Aorta (tissue), 5 donors: ENCODE data around the gene ANK3. TPM values are rescaled to one million over a fixed set of nuclear protein-coding genes. Genes with fewer than 3 reads are reported as not detected.

Experiments
- ATAC-seq: fragments of 200-7000 bp; cut with Tn5 transposase; one replicate; pipeline ENCODE4 v1.9.1; 2022; ENCODE audit warnings: moderate library complexity; ENCODE audit not compliant: low FRiP score
- DNase-seq, 2 donors: peaks; one replicate each; pipeline ENCODE4 v3.0.0-alpha.2; 2020
- H3K27ac ChIP-seq, 2 donors: one replicate each; pipeline ENCODE4 v1.5.1; 2013; ENCODE audit warnings: low read length in 2 of 2, mild to moderate bottlenecking in 2 of 2, moderate library complexity in 2 of 2, control low read depth in 1 of 2, inconsistent platforms in 1 of 2, low read depth in 1 of 2
- H3K27me3 ChIP-seq, 2 donors: one replicate each; pipeline ENCODE4 v1.6.1; 2013; ENCODE audit warnings: control low read depth in 1 of 2, low read length in 1 of 2, mild to moderate bottlenecking in 1 of 2, moderate library complexity in 1 of 2; ENCODE audit not compliant: insufficient read depth in 2 of 2, control insufficient read depth in 1 of 2
- H3K36me3 ChIP-seq, 2 donors: one replicate each; pipeline ENCODE4 v1.6.1; 2013; ENCODE audit warnings: control low read depth in 1 of 2, low read length in 1 of 2, mild to moderate bottlenecking in 1 of 2; ENCODE audit not compliant: insufficient read depth in 2 of 2, control insufficient read depth in 1 of 2
- H3K4me1 ChIP-seq, 2 donors: one replicate each; pipeline ENCODE4 v1.6.1; 2013; ENCODE audit warnings: low read length in 2 of 2, control low read depth in 1 of 2, mild to moderate bottlenecking in 1 of 2, moderate library complexity in 1 of 2; ENCODE audit not compliant: insufficient read depth in 2 of 2, control insufficient read depth in 1 of 2
- H3K4me3 ChIP-seq, 2 donors: one replicate each; pipeline ENCODE4 v1.5.1; 2013; ENCODE audit warnings: low read length in 2 of 2, control low read depth in 1 of 2, mild to moderate bottlenecking in 1 of 2
- H3K9me3 ChIP-seq: one replicate; pipeline ENCODE4 v1.6.1; 2013; ENCODE audit warnings: mild to moderate bottlenecking, low read length; ENCODE audit not compliant: control insufficient read depth
- WGBS, 2 donors: extraction: QIAGEN DNeasy Blood & Tissue Kit; methylation state at CpG; one replicate each; pipeline ENCODE4 v1.1.7; 2013; 5-methylcytosine and 5-hydroxymethylcytosine counted together
- intact Hi-C, 2 donors: fragments of 100-400 bp; cut with DNase I; formaldehyde crosslinking; loops; one replicate each; pipeline versions ENCODE4 v1.14.2 to v1.15.0; 2022
- polyA plus RNA-seq, 2 donors: library from polyadenylated mRNA; stranded (reverse); fragments of 200-250 nt; gene quantifications; one replicate each; pipeline ENCODE4 v1.2.3, GENCODE V29; 2013
- total RNA-seq, 2 donors: library from RNA; stranded (reverse); fragmentation: NEBNext Ultra II Directional; extraction: Animal tissue kit (Norgen Biotek cat#: 25700); gene quantifications; one replicate each; pipeline ENCODE4 v1.2.1, GENCODE V29; 2021
- donor health status: healthy with polysubstance abuse.
- donor health status: Bipolar disorder and iron deficiency.
- donor health status: DM: no; HTN: no; CAD: no.
- donor health status: DM: no; HTN: no; CAD: no.
- donor health status: DM: yes; HTN: yes; CAD: no.

Gene ANK3
- total and polyA plus RNA-seq, 4 donors: 16.5 to 38.2 (median 20.6) TPM

GRCh38 chr10:60377955-60378354 lies 11.7 kb downstream of the ANK3 start:
- Histone ChIP-seq H3K9me3 (no peaks in the 10 kb centered on the region), H3K4me3 (no peak overlapping the region), H3K4me1 (no peaks in the 10 kb centered on the region), H3K27me3 (no peaks in the 10 kb centered on the region), H3K36me3 (peaks cover 0 to 2% of the 10 kb centered on the region in 2 donors), H3K27ac (no peak overlapping the region)
- ATAC-seq (no peak), DNase-seq (no peak)
- intact Hi-C loops: no loop called here
- WGBS, 2 donors: 85 to 86% methylated on average over 1 of the region's 1 CpG

- no peak for DNase-seq
- peaks cover 0 to 2% of the 10 kb centered on the region in 2 donors for H3K36me3 ChIP-seq
- no peaks in the 10 kb centered on the region for H3K9me3 ChIP-seq
- H3K27me3 ChIP-seq: no peaks in the 10 kb centered on the region
- H3K4me3 ChIP-seq: no peak overlapping the region
- ATAC-seq: no peak
- 68 to 72% methylated on average over 1 of the region's 1 CpG for WGBS, 2 donors
- intact Hi-C loops: no loop called here
- H3K27ac ChIP-seq: no peak overlapping the region
- no peaks in the 10 kb centered on the region for H3K4me1 ChIP-seq
Measured at GRCh38 chr10:60377042-60377352, 12.7 kb downstream of the ANK3 start.

DNA sequence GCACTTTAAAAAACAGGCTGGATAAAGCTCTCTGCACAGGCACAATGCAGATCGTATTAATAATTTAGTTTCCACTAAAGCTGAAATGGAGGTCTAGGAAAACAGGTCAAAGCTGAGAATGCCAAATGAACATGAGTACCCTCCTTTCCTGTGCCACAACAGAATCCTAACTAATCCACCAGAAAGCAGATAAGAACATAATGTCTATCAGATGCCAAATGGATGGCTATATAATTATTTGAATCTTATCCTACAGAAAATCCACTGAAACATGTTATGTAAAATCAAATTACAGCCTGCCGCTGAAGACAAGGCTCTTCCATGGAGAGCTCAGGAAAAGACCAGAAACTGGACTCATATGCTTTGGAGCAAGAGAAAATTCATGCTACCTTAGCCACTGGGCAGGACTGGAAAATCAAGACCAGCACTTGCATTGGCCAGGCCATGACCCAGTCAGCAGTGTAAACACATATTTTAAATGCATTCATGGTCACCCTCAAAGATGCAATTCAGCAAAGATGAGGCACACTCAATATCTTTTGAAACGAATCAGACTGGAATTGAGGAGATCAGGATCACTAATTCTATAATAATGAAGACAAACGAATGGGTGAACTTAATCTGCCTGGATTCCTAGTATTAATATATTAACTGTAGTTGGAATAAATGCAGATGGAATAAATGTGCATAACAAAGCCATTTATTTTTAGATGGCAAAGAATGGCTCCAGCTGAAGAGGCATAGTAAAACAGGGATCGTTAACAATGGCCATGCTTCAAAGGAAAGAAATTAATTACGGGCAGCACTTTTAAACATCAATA lies 13.2 kb downstream of the ANK3 start:
- Histone ChIP-seq H3K27me3 (no peaks in the 10 kb centered on the region), H3K4me1 (no peaks in the 10 kb centered on the region), H3K4me3 (no peak overlapping the region), H3K36me3 (peaks cover 0 to 2% of the 10 kb centered on the region in 2 donors), H3K9me3 (no peaks in the 10 kb centered on the region), H3K27ac (no peak overlapping the region)
- 94 to 96% methylated on average over 6 of the region's 6 CpGs for WGBS, 2 donors
- ATAC-seq (no peak), DNase-seq (no peak)
- intact Hi-C loops: no loop called here

- H3K27me3 ChIP-seq: no peaks in the 10 kb centered on the region
- no peaks in the 10 kb centered on the region for H3K9me3 ChIP-seq
- H3K27ac ChIP-seq: no peak overlapping the region
- peaks cover 0 to 2% of the 10 kb centered on the region in 2 donors for H3K36me3 ChIP-seq
- no peaks in the 10 kb centered on the region for H3K4me1 ChIP-seq
- no peak overlapping the region for H3K4me3 ChIP-seq
- intact Hi-C loops: no loop called here
- DNase-seq (no peak), ATAC-seq (no peak)
- WGBS, 2 donors: 95 to 96% methylated on average over 5 of the region's 5 CpGs
Measured at GRCh38 chr10:60375293-60376004, 14.2 kb downstream of the ANK3 start.

DNA sequence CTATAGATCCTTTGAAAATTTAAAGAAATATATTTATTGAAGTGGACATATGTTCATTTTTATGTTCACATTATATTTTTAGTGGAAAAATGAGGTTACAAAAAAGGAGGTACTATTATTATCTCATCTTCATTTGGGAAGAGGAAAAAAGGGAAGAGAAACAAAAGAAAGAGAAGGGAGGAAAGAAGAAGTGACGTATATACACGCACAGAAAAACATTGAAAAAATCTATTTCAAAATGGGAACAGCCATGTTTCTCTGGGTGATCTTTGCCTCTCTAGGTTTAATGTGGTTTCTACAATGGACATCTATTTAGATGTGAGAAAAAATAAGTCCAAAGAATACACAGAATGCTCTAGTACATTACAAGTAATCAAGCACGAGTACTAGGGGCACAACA lies 14.8 kb downstream of the ANK3 start:
- 95 to 96% methylated on average over 3 of the region's 3 CpGs for WGBS, 2 donors
- intact Hi-C loops: no loop called here
- no peak for DNase-seq
- Histone ChIP-seq H3K27ac (no peak overlapping the region), H3K9me3 (no peaks in the 10 kb centered on the region), H3K36me3 (peaks cover 0 to 2% of the 10 kb centered on the region in 2 donors), H3K4me1 (no peaks in the 10 kb centered on the region), H3K27me3 (no peaks in the 10 kb centered on the region), H3K4me3 (no peak overlapping the region)
- ATAC-seq: no peak

DNA sequence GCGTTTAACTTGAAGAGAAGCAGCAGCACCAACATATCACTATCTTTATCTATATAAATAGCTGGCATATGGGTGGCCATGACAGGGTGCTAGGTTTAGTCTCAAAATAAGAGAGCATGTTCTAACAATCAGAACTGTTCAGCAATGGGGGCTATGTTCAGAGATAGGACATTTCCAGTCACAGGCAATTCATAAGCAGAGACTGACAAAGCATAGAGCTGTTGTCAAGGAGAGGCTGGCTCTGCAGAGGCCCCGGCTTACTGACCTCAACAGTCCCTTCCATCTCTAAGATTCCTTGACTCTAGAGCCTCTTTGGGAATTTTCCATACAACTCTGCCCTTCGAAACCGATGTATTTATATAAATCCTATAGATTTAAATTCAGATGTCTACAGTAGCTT lies 17.2 kb downstream of the ANK3 start:
- intact Hi-C loops: no loop called here
- no peaks in the 10 kb centered on the region for H3K27me3 ChIP-seq
- no peaks in the 10 kb centered on the region for H3K9me3 ChIP-seq
- H3K36me3 ChIP-seq: peaks cover 0 to 2% of the 10 kb centered on the region in 2 donors
- WGBS, 2 donors: 85 to 98% methylated on average over 4 of the region's 4 CpGs
- ATAC-seq (no peak), DNase-seq (no peak)
- H3K27ac ChIP-seq: no peak overlapping the region
- peaks cover 0 to 4% of the 10 kb centered on the region in 2 donors for H3K4me1 ChIP-seq
- H3K4me3 ChIP-seq: no peak overlapping the region

- 42 to 44% methylated on average over 2 of the region's 2 CpGs for WGBS, 2 donors
Measured at GRCh38 chr10:60369547-60369930, 20.1 kb downstream of the ANK3 start.

GRCh38 chr10:60368875-60369546 lies 20.7 kb downstream of the ANK3 start:
- Histone ChIP-seq H3K36me3 (peaks cover 0 to 2% of the 10 kb centered on the region in 2 donors), H3K27me3 (no peaks in the 10 kb centered on the region), H3K27ac (no peak overlapping the region), H3K4me1 (peaks cover 0 to 4% of the 10 kb centered on the region in 2 donors), H3K9me3 (no peaks in the 10 kb centered on the region), H3K4me3 (no peak overlapping the region)
- WGBS, 2 donors: 75 to 87% methylated on average over 5 of the region's 5 CpGs
- intact Hi-C loops: no loop called here
- DNase-seq (no peak), ATAC-seq (no peak)

More at GRCh38 chr10:60369547-60369930, 20.1 kb downstream of the ANK3 start:
- Histone ChIP-seq H3K4me3 (no peak overlapping the region), H3K4me1 (peaks cover 0 to 4% of the 10 kb centered on the region in 2 donors), H3K27me3 (no peaks in the 10 kb centered on the region), H3K27ac (no peak overlapping the region), H3K36me3 (peaks cover 0 to 2% of the 10 kb centered on the region in 2 donors), H3K9me3 (no peaks in the 10 kb centered on the region)
- ATAC-seq (no peak), DNase-seq (no peak)
- intact Hi-C loops: no loop called here
